ENCODE results near the gene IFIT2. TPM values are rescaled to one million over a fixed set of nuclear protein-coding genes. Genes with fewer than 3 reads are reported as not detected.
"Not testable (repeated sequence)": the region's sequence is repeated elsewhere in the genome, so short reads cannot be mapped to it uniquely, and the experiment has no call there.

IFIT2 gene
- total RNA-seq, 1 experiment from 2014 or later: 0.15 TPM

- TF ChIP-seq ELF4 (CRISPR knock-in tag; IDR thresholded peaks at IDR 0.05; ENCODE audit: low read depth) (no peak), NFYB (CRISPR knock-in tag; conservative IDR thresholded peaks at IDR 0.05; ENCODE audit: low read depth) (no peak), CREM (CRISPR knock-in tag; IDR thresholded peaks at IDR 0.05) (no peak), ZNF121 (CRISPR knock-in tag; IDR thresholded peaks at IDR 0.05) (no peak), ZNF425 (CRISPR knock-in tag; conservative IDR thresholded peaks at IDR 0.05) (no peak)
Observed at GRCh38 chr10:89348481-89348880, 46.6 kb downstream of the IFIT2 start (continued).

GRCh38 chr10:89348975-89349374 is 47.1 kb downstream of the IFIT2 start:
- TF ChIP-seq ZNF425 (CRISPR knock-in tag; conservative IDR thresholded peaks at IDR 0.05) (no peak), ARID4B (CRISPR knock-in tag; IDR thresholded peaks at IDR 0.05; ENCODE audit: borderline replicate concordance) (no peak)
- ChIA-PET CTCF (interaction anchor here (1.4 kb wide), 1 partner anchor 20 kb away, joined by 5 read pairs; no protein-coding TSS in a partner anchor), POLR2A (no interaction called here)
- ATAC-seq: no peak
- H3K4me1 Mint-ChIP-seq: peaks cover 73% of the 10 kb centered on the region
- H3K27ac Mint-ChIP-seq: peak overlapping the region; percentile 37; the same call in 1 of the 2 replicates
- no peak for DNase-seq (ENCODE audit: low spot score)
- peaks cover 5% of the 10 kb centered on the region for H3K36me3 Mint-ChIP-seq
- H3K9me3 Mint-ChIP-seq: peaks cover 6% of the 10 kb centered on the region
- no peak overlapping the region for H3K4me3 Mint-ChIP-seq
- no peaks in the 10 kb centered on the region for H3K27me3 Mint-ChIP-seq (ENCODE audit: low read depth)

GRCh38 chr10:89350631-89351315 is 48.9 kb downstream of the IFIT2 start:
- POLR2A ChIA-PET; H3K27me3 Mint-ChIP-seq (ENCODE audit: low read depth); ATAC-seq; H3K4me3 Mint-ChIP-seq; CTCF ChIA-PET; DNase-seq (ENCODE audit: low spot score); H3K36me3 Mint-ChIP-seq: not testable (repeated sequence)
- peak overlapping the region; percentile 95 for H3K27ac Mint-ChIP-seq
- H3K9me3 Mint-ChIP-seq: peaks cover 14% of the 10 kb centered on the region
- peaks cover 66% of the 10 kb centered on the region for H3K4me1 Mint-ChIP-seq

- no peak for ATAC-seq
- no peaks in the 10 kb centered on the region for H3K27me3 Mint-ChIP-seq (ENCODE audit: low read depth)
- CTCF ChIA-PET: interaction anchor here (0.9 to 1.8 kb wide), 2 partner anchors 18 to 38 kb away, joined by 3 to 8 read pairs; no protein-coding TSS in a partner anchor
- POLR2A ChIA-PET: no interaction called here
- DNase-seq (ENCODE audit: low spot score): no peak
- H3K4me3 Mint-ChIP-seq: no peak overlapping the region
- peak overlapping the region; percentile 95 for H3K27ac Mint-ChIP-seq
- H3K36me3 Mint-ChIP-seq: peaks cover 8% of the 10 kb centered on the region
- H3K4me1 Mint-ChIP-seq: peaks cover 60% of the 10 kb centered on the region
- H3K9me3 Mint-ChIP-seq: peaks cover 14% of the 10 kb centered on the region
- TF ChIP-seq FOXP4 (CRISPR knock-in tag; IDR thresholded peaks at IDR 0.05) (no peak), PREB (CRISPR knock-in tag; IDR thresholded peaks at IDR 0.05; ENCODE audit: borderline replicate concordance) (no peak), CBFB (CRISPR knock-in tag; IDR thresholded peaks at IDR 0.05; ENCODE audit: low read depth) (no peak), ZNF416 (CRISPR knock-in tag; IDR thresholded peaks at IDR 0.05) (no peak), RORB (CRISPR knock-in tag; IDR thresholded peaks at IDR 0.05) (no peak), FOXP1 (CRISPR knock-in tag; IDR thresholded peaks at IDR 0.05; ENCODE audit: borderline replicate concordance) (no peak), ZNF512 (CRISPR knock-in tag; IDR thresholded peaks at IDR 0.05; ENCODE audit: borderline replicate concordance) (no peak), SMAD4 (CRISPR knock-in tag; IDR thresholded peaks at IDR 0.05) (no peak), TCF7 (CRISPR knock-in tag; IDR thresholded peaks at IDR 0.05; ENCODE audit: low read depth) (no peak)
Observed at GRCh38 chr10:89351412-89351779, 49.5 kb downstream of the IFIT2 start.
